HL-60 (cell line): Measurements from ENCODE around the gene FBLN1.

Source experiments
- DNase-seq, 2 experiments: peaks; one replicate each; pipeline ENCODE4 v3.0.0-alpha.2; 2010 to 2020; ENCODE audit warnings: low read depth in 1 of 2, low spot score in 1 of 2
- H3K27ac ChIP-seq: fragments of 250-450 bp; sonication (Bioruptor Pico); replicated peaks from 2 replicates; pipeline ENCODE4 v1.5.1; 2020; ENCODE audit warnings: mild to moderate bottlenecking, moderate library complexity
- H3K27me3 ChIP-seq: fragments of 250-450 bp; sonication (Bioruptor Pico); 2 replicates; pipeline ENCODE4 v1.5.1; 2021; ENCODE audit warnings: mild to moderate bottlenecking, moderate library complexity; ENCODE audit not compliant: insufficient read depth, poor library complexity, severe bottlenecking
- H3K4me3 ChIP-seq: replicated peaks from 2 replicates; pipeline ENCODE4 v1.5.1; 2011; ENCODE audit warnings: mild to moderate bottlenecking, control low read depth, low read length; ENCODE audit not compliant: insufficient read depth
- CTCF ChIP-seq: IDR thresholded peaks from one replicate; pipeline ENCODE4 v1.5.1; 2011; ENCODE audit warnings: low read length, control low read depth, inconsistent platforms; ENCODE audit not compliant: insufficient read depth
- GABPA ChIP-seq: IDR thresholded peaks from 2 replicates; pipeline ENCODE4 v1.6.1; 2012; ENCODE audit warnings: low read depth
- POLR2AphosphoS5 ChIP-seq: IDR thresholded peaks from 2 replicates; pipeline ENCODE4 v1.6.1; 2012; ENCODE audit warnings: low read depth
- REST ChIP-seq: IDR thresholded peaks from 2 replicates; pipeline ENCODE4 v1.6.1; 2012; ENCODE audit warnings: low read depth; ENCODE audit not compliant: insufficient replicate concordance
- SPI1 ChIP-seq: IDR thresholded peaks from 2 replicates; pipeline ENCODE4 v1.6.1; 2012; ENCODE audit warnings: low read depth, mild to moderate bottlenecking, borderline replicate concordance

The FBLN1 gene

GRCh38 chr22:45598596-45599217 is 96.0 kb downstream of the FBLN1 start:
- peak overlapping the region; percentile 81 for H3K27ac ChIP-seq
- no peak overlapping the region for H3K4me3 ChIP-seq
- H3K27me3 ChIP-seq, result no peaks in the 10 kb centered on the region
- TF ChIP-seq GABPA, result no peak
- no peak for TF ChIP-seq SPI1
- TF ChIP-seq POLR2AphosphoS5, result no peak
- no peak for TF ChIP-seq REST
- no peak for TF ChIP-seq CTCF
- no peak for DNase-seq

- no peaks in the 10 kb centered on the region for H3K27me3 ChIP-seq
- H3K27ac ChIP-seq, result no peak overlapping the region
- no peak overlapping the region for H3K4me3 ChIP-seq
- no peak for DNase-seq
- TF ChIP-seq SPI1 (no peak), REST (no peak), GABPA (no peak), POLR2AphosphoS5 (no peak), CTCF (no peak)
Observed at GRCh38 chr22:45599836-45600577, 97.3 kb downstream of the FBLN1 start.

- TF ChIP-seq SPI1 (no peak), POLR2AphosphoS5 (no peak), CTCF (no peak), REST (no peak), GABPA (no peak)
- no peak overlapping the region for H3K27ac ChIP-seq
- DNase-seq, result no peak
- no peak overlapping the region for H3K4me3 ChIP-seq
- no peaks in the 10 kb centered on the region for H3K27me3 ChIP-seq
Observed at GRCh38 chr22:45600790-45601730, 98.4 kb downstream of the FBLN1 start.
